Suprapubic skin (tissue), 3 donors: Measurements from ENCODE around the gene BMP2K.

Source experiments
- POLR2AphosphoS5 ChIP-seq, 3 donors: sonication (generic); formaldehyde crosslinking; IDR thresholded peaks; one replicate each; pipeline ENCODE4 v1.6.1; 2017; ENCODE audit warnings: antibody characterized with exemption in 3 of 3
- TF ChIP-seq, protein P1 (sequence below), 2 donors: fragments of 200-600 bp in 1 of 2; fragments of 450-650 bp in 1 of 2; sonication (generic) in 1 of 2; IDR thresholded peaks; one replicate each; pipeline ENCODE4 v1.5.1; 2016 to 2019; ENCODE audit warnings: antibody characterized with exemption in 2 of 2, mild to moderate bottlenecking in 1 of 2, moderate library complexity in 1 of 2

DNA sequence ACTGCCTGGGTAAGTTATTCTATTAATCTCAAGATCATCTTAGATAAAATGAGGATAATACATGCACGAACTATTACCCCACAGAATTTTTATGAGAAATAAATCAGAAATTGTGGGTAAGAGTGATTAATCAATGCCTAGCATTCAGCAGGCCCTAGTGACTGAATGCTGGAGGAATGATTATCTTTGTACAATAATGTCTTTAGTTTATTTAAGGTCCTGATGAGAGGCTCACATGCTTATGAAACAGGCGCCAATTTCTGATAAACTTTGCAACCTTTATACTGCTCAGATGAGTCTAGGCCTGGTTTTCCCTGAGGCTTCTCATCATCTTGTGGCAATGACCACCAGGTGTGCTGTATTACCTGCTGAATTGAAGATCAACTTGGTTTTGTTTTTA is 27.8 kb upstream of the BMP2K start:
- TF ChIP-seq, protein P1, sequence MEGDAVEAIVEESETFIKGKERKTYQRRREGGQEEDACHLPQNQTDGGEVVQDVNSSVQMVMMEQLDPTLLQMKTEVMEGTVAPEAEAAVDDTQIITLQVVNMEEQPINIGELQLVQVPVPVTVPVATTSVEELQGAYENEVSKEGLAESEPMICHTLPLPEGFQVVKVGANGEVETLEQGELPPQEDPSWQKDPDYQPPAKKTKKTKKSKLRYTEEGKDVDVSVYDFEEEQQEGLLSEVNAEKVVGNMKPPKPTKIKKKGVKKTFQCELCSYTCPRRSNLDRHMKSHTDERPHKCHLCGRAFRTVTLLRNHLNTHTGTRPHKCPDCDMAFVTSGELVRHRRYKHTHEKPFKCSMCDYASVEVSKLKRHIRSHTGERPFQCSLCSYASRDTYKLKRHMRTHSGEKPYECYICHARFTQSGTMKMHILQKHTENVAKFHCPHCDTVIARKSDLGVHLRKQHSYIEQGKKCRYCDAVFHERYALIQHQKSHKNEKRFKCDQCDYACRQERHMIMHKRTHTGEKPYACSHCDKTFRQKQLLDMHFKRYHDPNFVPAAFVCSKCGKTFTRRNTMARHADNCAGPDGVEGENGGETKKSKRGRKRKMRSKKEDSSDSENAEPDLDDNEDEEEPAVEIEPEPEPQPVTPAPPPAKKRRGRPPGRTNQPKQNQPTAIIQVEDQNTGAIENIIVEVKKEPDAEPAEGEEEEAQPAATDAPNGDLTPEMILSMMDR (IDR thresholded peaks at IDR 0.05), result no peak
- no peak for TF ChIP-seq POLR2AphosphoS5 (IDR thresholded peaks at IDR 0.05)
